ENCODE results near the gene ATL3. TPM values are rescaled to one million over a fixed set of nuclear protein-coding genes. Genes with fewer than 3 reads are reported as not detected.
"Not testable (repeated sequence)": the region's sequence is repeated elsewhere in the genome, so short reads cannot be mapped to it uniquely, and the experiment has no call there.

The ATL3 gene
- total RNA-seq, 1 donor from 2014 or later: 13.4 TPM

GRCh38 chr11:63610604-63611394 lies 60.4 kb downstream of the ATL3 start:
- peaks cover 60% of the 10 kb centered on the region for H3K4me1 ChIP-seq
- H3K36me3 ChIP-seq: peaks cover 3% of the 10 kb centered on the region
- H3K4me3 ChIP-seq: peak overlapping the region; percentile 23
- no peak for DNase-seq
- H3K27me3 ChIP-seq (ENCODE audit: low read depth): no peaks in the 10 kb centered on the region
- peak overlapping the region; percentile 94 for H3K27ac ChIP-seq (replicated peaks)
- intact Hi-C loops (cut with micrococcal nuclease): no loop called here
- no peaks in the 10 kb centered on the region for H3K9me3 ChIP-seq (replicated peaks)
- TF ChIP-seq CTCF (IDR thresholded peaks at IDR 0.05; ENCODE audit: borderline replicate concordance): no peak

- intact Hi-C loops (cut with micrococcal nuclease): no loop called here
- peaks cover 60% of the 10 kb centered on the region for H3K4me1 ChIP-seq
Observed at GRCh38 chr11:63609971-63610580, 61.1 kb downstream of the ATL3 start.

GRCh38 chr11:63609536-63609935 lies 61.6 kb downstream of the ATL3 start:
- H3K9me3 ChIP-seq (replicated peaks): no peaks in the 10 kb centered on the region
- peak overlapping the region; percentile 94 for H3K27ac ChIP-seq (replicated peaks)
- no peak for TF ChIP-seq CTCF (IDR thresholded peaks at IDR 0.05; ENCODE audit: borderline replicate concordance)
- H3K27me3 ChIP-seq (ENCODE audit: low read depth): no peaks in the 10 kb centered on the region
- no peak overlapping the region for H3K4me3 ChIP-seq
- DNase-seq: peak; percentile 38
- H3K4me1 ChIP-seq: peaks cover 60% of the 10 kb centered on the region
- intact Hi-C loops (cut with micrococcal nuclease): no loop called here
- peaks cover 3% of the 10 kb centered on the region for H3K36me3 ChIP-seq

More at GRCh38 chr11:63609971-63610580, 61.1 kb downstream of the ATL3 start:
- no peaks in the 10 kb centered on the region for H3K27me3 ChIP-seq (ENCODE audit: low read depth)
- H3K36me3 ChIP-seq: peaks cover 3% of the 10 kb centered on the region
- no peak overlapping the region for H3K4me3 ChIP-seq
- DNase-seq: no peak
- TF ChIP-seq CTCF (IDR thresholded peaks at IDR 0.05; ENCODE audit: borderline replicate concordance): no peak
- H3K9me3 ChIP-seq (replicated peaks): no peaks in the 10 kb centered on the region
- H3K27ac ChIP-seq (replicated peaks): peak overlapping the region; percentile 94

- intact Hi-C loops (cut with micrococcal nuclease): no loop called here
- no peaks in the 10 kb centered on the region for H3K27me3 ChIP-seq (ENCODE audit: low read depth)
- no peak overlapping the region for H3K4me3 ChIP-seq
- peaks cover 59% of the 10 kb centered on the region for H3K4me1 ChIP-seq
- H3K36me3 ChIP-seq: peaks cover 3% of the 10 kb centered on the region
- H3K27ac ChIP-seq (replicated peaks): peak overlapping the region; percentile 94
- H3K9me3 ChIP-seq (replicated peaks): no peaks in the 10 kb centered on the region
- no peak for TF ChIP-seq CTCF (IDR thresholded peaks at IDR 0.05; ENCODE audit: borderline replicate concordance)
- no peak for DNase-seq
Observed at GRCh38 chr11:63608353-63609345, 62.5 kb downstream of the ATL3 start.

GRCh38 chr11:63603180-63603518 lies 68.0 kb downstream of the ATL3 start:
- H3K36me3 ChIP-seq: peaks cover 3% of the 10 kb centered on the region
- no peak for DNase-seq
- TF ChIP-seq CTCF (IDR thresholded peaks at IDR 0.05; ENCODE audit: borderline replicate concordance): no peak
- no peak overlapping the region for H3K4me3 ChIP-seq
- peaks cover 25% of the 10 kb centered on the region for H3K4me1 ChIP-seq
- intact Hi-C loops (cut with micrococcal nuclease): no loop called here
- peak overlapping the region; percentile 68 for H3K27ac ChIP-seq (replicated peaks)
- no peaks in the 10 kb centered on the region for H3K9me3 ChIP-seq (replicated peaks)
- no peaks in the 10 kb centered on the region for H3K27me3 ChIP-seq (ENCODE audit: low read depth)

GRCh38 chr11:63602290-63603179 lies 68.6 kb downstream of the ATL3 start:
- H3K36me3 ChIP-seq; DNase-seq; intact Hi-C loops (cut with micrococcal nuclease); H3K9me3 ChIP-seq (replicated peaks); H3K27me3 ChIP-seq (ENCODE audit: low read depth): not testable (repeated sequence)
- Histone ChIP-seq H3K27ac (replicated peaks) (peak overlapping the region; percentile 68), H3K4me3 (peak overlapping the region; percentile 10), H3K4me1 (peaks cover 25% of the 10 kb centered on the region)
